ENCODE data around the gene CNGB1.
"Not testable (repeated sequence)": the region's sequence is repeated elsewhere in the genome, so short reads cannot be mapped to it uniquely, and the experiment has no call there.

Gene CNGB1

DNA sequence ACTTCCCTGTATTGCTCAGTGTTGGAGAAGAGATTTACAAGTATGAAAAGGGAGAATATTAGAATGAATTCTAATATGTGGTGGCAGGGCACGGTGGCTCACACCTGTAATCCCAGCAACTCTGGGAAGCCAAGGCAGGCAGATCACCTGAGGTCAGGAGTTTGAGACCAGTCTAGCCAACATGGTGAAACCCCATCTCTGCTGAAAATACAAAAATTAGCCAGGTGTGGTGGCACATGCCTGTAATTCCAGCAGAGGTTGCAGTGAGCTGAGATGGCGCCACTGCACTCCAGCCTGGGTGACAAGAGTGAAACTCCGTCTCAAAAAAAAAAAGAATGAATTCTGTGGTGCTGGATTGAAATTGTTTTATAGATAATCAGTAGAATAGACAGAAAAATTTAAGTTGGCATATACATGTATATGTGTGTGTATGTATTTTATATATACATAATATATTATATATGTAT, 75.8 kb downstream of the CNGB1 start:
- not testable (repeated sequence) for H3K4me3 ChIP-seq (ENCODE audit: low read length); H3K9me3 ChIP-seq (ENCODE audit: control insufficient read depth, low read depth, low read length); H3K27ac ChIP-seq (ENCODE audit: low read length); H3K4me1 ChIP-seq (ENCODE audit: control insufficient read depth, low read depth, low read length); H3K36me3 ChIP-seq (ENCODE audit: control insufficient read depth, low read depth, low read length); H3K27me3 ChIP-seq (ENCODE audit: control insufficient read depth, insufficient read depth, low read length); H3K9ac ChIP-seq (ENCODE audit: low read length)

DNA sequence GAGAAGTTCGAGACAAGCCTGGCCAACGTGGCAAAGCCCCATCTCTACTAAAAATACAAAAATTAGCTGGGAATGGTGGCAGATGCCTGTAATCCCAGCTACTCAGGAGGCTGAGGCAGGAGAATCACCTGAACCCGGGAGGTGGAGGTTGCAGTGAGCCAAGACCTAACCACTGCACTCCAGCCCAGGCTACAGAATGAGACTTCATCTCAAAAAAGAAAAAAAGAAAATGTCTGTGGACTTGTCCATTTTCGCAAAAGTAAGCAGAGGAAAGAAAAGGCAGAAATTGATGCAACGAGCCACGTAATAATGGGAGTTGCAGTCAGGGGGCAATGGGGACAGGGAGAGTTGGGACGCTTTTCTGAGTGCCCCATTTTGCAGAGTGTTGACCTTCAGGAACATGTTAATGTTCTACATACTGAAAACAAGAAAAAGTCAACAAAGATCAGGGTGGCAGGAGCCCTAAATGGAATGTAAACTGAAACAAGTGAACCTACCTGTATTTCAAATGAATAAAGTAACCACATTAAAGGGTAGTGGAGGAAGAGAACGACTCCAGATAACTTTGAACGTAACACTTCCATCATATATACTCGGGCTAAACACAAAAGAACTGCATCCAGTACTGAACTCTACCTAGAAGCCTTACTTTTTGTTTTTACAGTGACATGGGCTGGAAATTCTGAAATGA, 76.4 kb downstream of the CNGB1 start:
- no peak overlapping the region for H3K9ac ChIP-seq (ENCODE audit: low read length)
- H3K9me3 ChIP-seq (ENCODE audit: control insufficient read depth, low read depth, low read length) = no peaks in the 10 kb centered on the region
- no peak overlapping the region for H3K4me3 ChIP-seq (ENCODE audit: low read length)
- H3K27me3 ChIP-seq (ENCODE audit: control insufficient read depth, insufficient read depth, low read length) = no peaks in the 10 kb centered on the region
- no peak overlapping the region for H3K27ac ChIP-seq (ENCODE audit: low read length)
- no peaks in the 10 kb centered on the region for H3K36me3 ChIP-seq (ENCODE audit: control insufficient read depth, low read depth, low read length)
- no peaks in the 10 kb centered on the region for H3K4me1 ChIP-seq (ENCODE audit: control insufficient read depth, low read depth, low read length)

GRCh38 chr16:57893559-57894389, 77.2 kb downstream of the CNGB1 start:
- H3K36me3 ChIP-seq (ENCODE audit: control insufficient read depth, low read depth, low read length) = no peaks in the 10 kb centered on the region
- no peak overlapping the region for H3K4me3 ChIP-seq (ENCODE audit: low read length)
- no peak overlapping the region for H3K9ac ChIP-seq (ENCODE audit: low read length)
- H3K9me3 ChIP-seq (ENCODE audit: control insufficient read depth, low read depth, low read length) = no peaks in the 10 kb centered on the region
- no peak overlapping the region for H3K27ac ChIP-seq (ENCODE audit: low read length)
- H3K27me3 ChIP-seq (ENCODE audit: control insufficient read depth, insufficient read depth, low read length) = no peaks in the 10 kb centered on the region
- H3K4me1 ChIP-seq (ENCODE audit: control insufficient read depth, low read depth, low read length) = no peaks in the 10 kb centered on the region

- H3K9me3 ChIP-seq (ENCODE audit: control insufficient read depth, low read depth, low read length) = no peaks in the 10 kb centered on the region
- H3K36me3 ChIP-seq (ENCODE audit: control insufficient read depth, low read depth, low read length) = no peaks in the 10 kb centered on the region
- H3K4me3 ChIP-seq (ENCODE audit: low read length) = no peak overlapping the region
- no peaks in the 10 kb centered on the region for H3K27me3 ChIP-seq (ENCODE audit: control insufficient read depth, insufficient read depth, low read length)
- H3K4me1 ChIP-seq (ENCODE audit: control insufficient read depth, low read depth, low read length) = no peaks in the 10 kb centered on the region
- no peak overlapping the region for H3K9ac ChIP-seq (ENCODE audit: low read length)
- no peak overlapping the region for H3K27ac ChIP-seq (ENCODE audit: low read length)
Observed at GRCh38 chr16:57893217-57893558, 77.7 kb downstream of the CNGB1 start.

GRCh38 chr16:57892447-57893096, 78.4 kb downstream of the CNGB1 start:
- H3K27ac ChIP-seq (ENCODE audit: low read length) = no peak overlapping the region
- no peaks in the 10 kb centered on the region for H3K9me3 ChIP-seq (ENCODE audit: control insufficient read depth, low read depth, low read length)
- no peak overlapping the region for H3K9ac ChIP-seq (ENCODE audit: low read length)
- H3K27me3 ChIP-seq (ENCODE audit: control insufficient read depth, insufficient read depth, low read length) = no peaks in the 10 kb centered on the region
- no peaks in the 10 kb centered on the region for H3K36me3 ChIP-seq (ENCODE audit: control insufficient read depth, low read depth, low read length)
- H3K4me3 ChIP-seq (ENCODE audit: low read length) = no peak overlapping the region
- no peaks in the 10 kb centered on the region for H3K4me1 ChIP-seq (ENCODE audit: control insufficient read depth, low read depth, low read length)

- Histone ChIP-seq H3K36me3 (ENCODE audit: control insufficient read depth, low read depth, low read length) (no peaks in the 10 kb centered on the region), H3K4me3 (ENCODE audit: low read length) (no peak overlapping the region), H3K9ac (ENCODE audit: low read length) (no peak overlapping the region), H3K27ac (ENCODE audit: low read length) (no peak overlapping the region), H3K4me1 (ENCODE audit: control insufficient read depth, low read depth, low read length) (no peaks in the 10 kb centered on the region), H3K9me3 (ENCODE audit: control insufficient read depth, low read depth, low read length) (no peaks in the 10 kb centered on the region), H3K27me3 (ENCODE audit: control insufficient read depth, insufficient read depth, low read length) (no peaks in the 10 kb centered on the region)
Observed at GRCh38 chr16:57892041-57892440, 78.9 kb downstream of the CNGB1 start.

DNA sequence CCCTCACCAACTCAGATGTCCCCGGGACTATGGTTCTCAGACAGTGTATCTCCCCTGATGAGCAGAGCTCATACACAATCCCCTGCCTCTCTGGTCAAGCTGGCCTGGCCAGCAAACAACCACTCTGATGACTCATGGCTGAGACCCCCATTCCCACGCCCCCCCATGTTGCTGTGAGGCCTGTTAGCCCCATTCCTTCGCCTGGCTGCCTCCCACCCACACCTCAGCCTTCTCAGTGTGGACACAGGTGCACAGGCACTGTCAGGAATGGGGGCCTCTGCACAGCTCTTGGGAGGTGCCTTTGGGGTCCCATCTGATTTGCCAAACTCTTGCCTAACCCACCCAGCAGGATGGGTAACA, 80.2 kb downstream of the CNGB1 start:
- Histone ChIP-seq H3K4me1 (ENCODE audit: control insufficient read depth, low read depth, low read length) (no peaks in the 10 kb centered on the region), H3K36me3 (ENCODE audit: control insufficient read depth, low read depth, low read length) (no peaks in the 10 kb centered on the region), H3K9me3 (ENCODE audit: control insufficient read depth, low read depth, low read length) (no peaks in the 10 kb centered on the region), H3K4me3 (ENCODE audit: low read length) (no peak overlapping the region), H3K27me3 (ENCODE audit: control insufficient read depth, insufficient read depth, low read length) (no peaks in the 10 kb centered on the region), H3K9ac (ENCODE audit: low read length) (no peak overlapping the region), H3K27ac (ENCODE audit: low read length) (no peak overlapping the region)

- Histone ChIP-seq H3K27me3 (ENCODE audit: control insufficient read depth, insufficient read depth, low read length) (no peaks in the 10 kb centered on the region), H3K36me3 (ENCODE audit: control insufficient read depth, low read depth, low read length) (no peaks in the 10 kb centered on the region), H3K9me3 (ENCODE audit: control insufficient read depth, low read depth, low read length) (no peaks in the 10 kb centered on the region), H3K4me1 (ENCODE audit: control insufficient read depth, low read depth, low read length) (no peaks in the 10 kb centered on the region), H3K4me3 (ENCODE audit: low read length) (no peak overlapping the region), H3K27ac (ENCODE audit: low read length) (no peak overlapping the region), H3K9ac (ENCODE audit: low read length) (no peak overlapping the region)
Observed at GRCh38 chr16:57889960-57890751, 80.8 kb downstream of the CNGB1 start.

- no peaks in the 10 kb centered on the region for H3K36me3 ChIP-seq (ENCODE audit: control insufficient read depth, low read depth, low read length)
- no peak overlapping the region for H3K4me3 ChIP-seq (ENCODE audit: low read length)
- H3K9ac ChIP-seq (ENCODE audit: low read length) = no peak overlapping the region
- peaks cover 3% of the 10 kb centered on the region for H3K4me1 ChIP-seq (ENCODE audit: control insufficient read depth, low read depth, low read length)
- H3K27ac ChIP-seq (ENCODE audit: low read length) = no peak overlapping the region
- no peaks in the 10 kb centered on the region for H3K9me3 ChIP-seq (ENCODE audit: control insufficient read depth, low read depth, low read length)
- no peaks in the 10 kb centered on the region for H3K27me3 ChIP-seq (ENCODE audit: control insufficient read depth, insufficient read depth, low read length)
Observed at GRCh38 chr16:57889522-57889921, 81.4 kb downstream of the CNGB1 start.

DNA sequence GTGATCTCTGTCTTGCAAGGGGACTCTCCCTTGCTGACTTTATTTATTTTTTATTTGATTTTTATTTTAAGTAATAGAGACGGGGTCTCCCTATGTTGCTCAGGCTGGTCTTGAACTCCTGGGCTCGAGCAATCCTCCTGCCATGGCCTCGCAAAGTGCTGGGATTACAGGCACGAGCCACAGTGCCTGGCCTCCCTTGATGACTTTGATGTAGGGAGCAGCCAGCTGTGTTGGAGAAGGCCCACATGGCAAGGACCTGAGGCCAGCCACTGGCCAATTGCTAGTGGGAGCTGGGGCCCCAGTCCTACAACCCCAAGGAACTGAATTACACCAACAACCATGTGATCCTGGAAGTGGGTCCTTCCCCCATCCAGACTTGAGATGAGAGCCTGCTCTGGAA, 81.8 kb downstream of the CNGB1 start:
- H3K27ac ChIP-seq (ENCODE audit: low read length) = no peak overlapping the region
- no peak overlapping the region for H3K4me3 ChIP-seq (ENCODE audit: low read length)
- peaks cover 6% of the 10 kb centered on the region for H3K4me1 ChIP-seq (ENCODE audit: control insufficient read depth, low read depth, low read length)
- no peaks in the 10 kb centered on the region for H3K27me3 ChIP-seq (ENCODE audit: control insufficient read depth, insufficient read depth, low read length)
- no peaks in the 10 kb centered on the region for H3K9me3 ChIP-seq (ENCODE audit: control insufficient read depth, low read depth, low read length)
- H3K9ac ChIP-seq (ENCODE audit: low read length) = no peak overlapping the region
- H3K36me3 ChIP-seq (ENCODE audit: control insufficient read depth, low read depth, low read length) = no peaks in the 10 kb centered on the region

DNA sequence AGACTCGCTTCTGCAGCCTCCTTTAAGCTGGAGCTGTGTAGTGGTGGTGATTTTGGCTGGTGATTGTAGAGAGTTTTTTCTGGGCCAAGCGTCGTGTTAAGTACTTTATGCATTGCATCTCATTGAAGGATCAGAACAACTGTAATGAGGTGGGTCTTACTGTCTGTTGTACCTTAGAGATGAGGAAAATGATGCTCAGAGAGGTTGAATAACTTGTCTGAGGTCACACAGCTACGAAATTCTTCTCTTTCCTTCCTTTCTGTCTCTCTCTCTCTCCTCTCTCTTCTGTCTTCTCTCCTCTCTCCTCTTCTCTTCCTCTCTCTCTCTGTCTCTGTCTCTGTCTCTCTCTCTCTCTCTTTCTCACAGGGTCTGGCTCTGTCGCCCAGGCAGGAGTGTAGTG, 82.8 kb downstream of the CNGB1 start:
- H3K27ac ChIP-seq (ENCODE audit: low read length) = no peak overlapping the region
- no peaks in the 10 kb centered on the region for H3K27me3 ChIP-seq (ENCODE audit: control insufficient read depth, insufficient read depth, low read length)
- H3K4me1 ChIP-seq (ENCODE audit: control insufficient read depth, low read depth, low read length) = peaks cover 6% of the 10 kb centered on the region
- H3K4me3 ChIP-seq (ENCODE audit: low read length) = no peak overlapping the region
- no peak overlapping the region for H3K9ac ChIP-seq (ENCODE audit: low read length)
- no peaks in the 10 kb centered on the region for H3K9me3 ChIP-seq (ENCODE audit: control insufficient read depth, low read depth, low read length)
- H3K36me3 ChIP-seq (ENCODE audit: control insufficient read depth, low read depth, low read length) = no peaks in the 10 kb centered on the region
